Endothelial cell of umbilical vein (primary cell): ENCODE results near the gene EPHA5. TPM values are rescaled to one million over a fixed set of nuclear protein-coding genes. Genes with fewer than 3 reads are reported as not detected.

Experiments
- BruUV-seq: library from RNA; stranded (reverse); fragments of 400-500 nt; replicated peaks from 2 replicates; lab custom pipeline; 2021; lab: Mats Ljungman, UMichigan
- CTCF ChIA-PET: fragments of 300-600, 350-600 bp; sonication (Branson Sonifier 250); formaldehyde crosslinking; loops from one replicate; lab custom pipeline; 2021; ENCODE audit warnings: antibody characterized with exemption, inconsistent platforms; lab: Charles Lee
- POLR2A ChIA-PET: fragments of 300-600, 350-600 bp; sonication (Branson Sonifier 250); formaldehyde crosslinking; loops from one replicate; lab custom pipeline; 2021; ENCODE audit warnings: antibody characterized with exemption, inconsistent platforms; lab: Charles Lee
- DNase-seq: peaks from one replicate; pipeline ENCODE4 v3.0.0-alpha.2; 2011; ENCODE audit warnings: low read depth, low spot score
- FAIRE-seq: peaks from 2 replicates; lab custom pipeline; 2011; peaks lifted over from hg19 to GRCh38; lab: Jason Lieb, UNC
- H2AFZ ChIP-seq: 2 replicates; pipeline ENCODE4 v1.6.0; 2012; ENCODE audit warnings: low read depth, low read length, control low read depth, inconsistent platforms
- H3K27ac ChIP-seq: 2 replicates; pipeline ENCODE4 v1.5.1; 2011; ENCODE audit warnings: low read depth, mild to moderate bottlenecking, control low read depth, low read length, moderate library complexity; ENCODE audit not compliant: insufficient read depth
- H3K27me3 ChIP-seq, 2 experiments: 2 replicates each; pipeline versions ENCODE4 v1.6.0 to v1.6.1; 2011; ENCODE audit warnings: low read length in 2 of 2, mixed read lengths in 1 of 2; ENCODE audit not compliant: control insufficient read depth in 2 of 2, insufficient read depth in 2 of 2
- H3K36me3 ChIP-seq, 2 experiments: 2 replicates in 1 of 2; 3 replicates in 1 of 2; pipeline ENCODE4 v1.5.1; 2011; ENCODE audit warnings: low read length in 2 of 2, mild to moderate bottlenecking in 1 of 2, moderate library complexity in 1 of 2; ENCODE audit not compliant: control insufficient read depth in 2 of 2, insufficient read depth in 2 of 2; ENCODE audit errors: extremely low read depth in 1 of 2
- H3K4me1 ChIP-seq: 3 replicates; pipeline ENCODE4 v1.5.1; 2011; ENCODE audit warnings: mild to moderate bottlenecking, low read length; ENCODE audit not compliant: control insufficient read depth, insufficient read depth; ENCODE audit errors: extremely low read depth
- H3K4me2 ChIP-seq: 2 replicates; pipeline ENCODE4 v1.6.1; 2011; ENCODE audit warnings: low read length, control low read depth, mixed read lengths; ENCODE audit not compliant: insufficient read depth
- H3K4me3 ChIP-seq, 3 experiments: fragments of 200-600 bp in 1 of 3; sonication (generic), shearing (Covaris generic) in 1 of 3; replicated peaks in 1 of 3; 2 replicates each; pipeline ENCODE4 v1.5.1; 2011 to 2016; ENCODE audit warnings: control low read depth in 3 of 3, low read length in 3 of 3, mild to moderate bottlenecking in 2 of 3, inconsistent platforms in 1 of 3, low read depth in 1 of 3, moderate library complexity in 1 of 3; ENCODE audit not compliant: insufficient read depth in 1 of 3
- H3K79me2 ChIP-seq: 2 replicates; pipeline ENCODE4 v1.6.0; 2012; ENCODE audit warnings: low read length, inconsistent platforms; ENCODE audit not compliant: control insufficient read depth, insufficient read depth
- H3K9ac ChIP-seq: replicated peaks from 2 replicates; pipeline ENCODE3; 2011; ENCODE audit warnings: low read length, control low read depth; ENCODE audit not compliant: insufficient read depth; ENCODE audit errors: extremely low read depth
- H3K9me1 ChIP-seq: replicated peaks from 3 replicates; pipeline ENCODE4 v1.6.0; 2011; ENCODE audit warnings: mild to moderate bottlenecking, low read length; ENCODE audit not compliant: control insufficient read depth, insufficient read depth; ENCODE audit errors: extremely low read depth
- H3K9me3 ChIP-seq: replicated peaks from 2 replicates; pipeline ENCODE4 v1.5.1; 2012; ENCODE audit warnings: low read length, inconsistent platforms; ENCODE audit not compliant: control insufficient read depth, insufficient read depth
- H4K20me1 ChIP-seq: replicated peaks from 2 replicates; pipeline ENCODE3; 2011; ENCODE audit warnings: mild to moderate bottlenecking, low read length; ENCODE audit not compliant: control insufficient read depth, insufficient read depth; ENCODE audit errors: extremely low read depth
- EZH2 ChIP-seq: IDR thresholded peaks from 2 replicates; pipeline ENCODE4 v1.6.1; 2012; ENCODE audit warnings: borderline replicate concordance, low read depth, mild to moderate bottlenecking, moderate library complexity, low read length, inconsistent platforms; ENCODE audit not compliant: severe bottlenecking
- FOS ChIP-seq: IDR thresholded peaks from 2 replicates; pipeline ENCODE4 v1.6.1; 2011; ENCODE audit warnings: mild to moderate bottlenecking, low read length, moderate library complexity, borderline replicate concordance; ENCODE audit not compliant: insufficient read depth
- GATA2 ChIP-seq: IDR thresholded peaks from 2 replicates; pipeline ENCODE4 v1.7.0; 2011; ENCODE audit warnings: low read depth, mild to moderate bottlenecking, moderate library complexity, mixed read lengths, low read length; ENCODE audit not compliant: insufficient read length, insufficient read depth
- JUN ChIP-seq: IDR thresholded peaks from 2 replicates; pipeline ENCODE4 v1.6.1; 2011; ENCODE audit warnings: borderline replicate concordance, low read depth; ENCODE audit not compliant: insufficient read length, insufficient read depth
- MYC ChIP-seq: IDR thresholded peaks from one replicate; pipeline ENCODE4 v1.6.1; 2011; ENCODE audit warnings: mild to moderate bottlenecking, low read depth, low read length
- POLR2A ChIP-seq: IDR thresholded peaks from 2 replicates; pipeline ENCODE4 v1.6.1; 2012; ENCODE audit warnings: low read depth, mild to moderate bottlenecking, control low read depth, low read length
- dilution Hi-C: fragments of 300-500 bp; cut with MboI; formaldehyde crosslinking; loops from one replicate; pipeline ENCODE4 v1.15.0; 2019; ENCODE audit warnings: low sequenced_read_pairs; ENCODE audit not compliant: extremely low pct_ligation_motif_present
- intact Hi-C: fragments of 100-400 bp; cut with micrococcal nuclease; formaldehyde crosslinking; loops from one replicate; pipeline ENCODE4 v1.10.0; 2022
- polyA plus RNA-seq, 4 experiments: library from polyadenylated mRNA; depleted of rRNA in 3 of 4; stranded (reverse) in 3 of 4; unstranded in 1 of 4; fragments of >200 nt; gene quantifications; 2 replicates each; pipeline versions ENCODE4 v1.2.1 to v1.2.3, GENCODE V29; 2011 to 2012; ENCODE audit warnings: missing spikeins in 1 of 4
- total RNA-seq: library from RNA; stranded (reverse); gene quantifications from 2 replicates; pipeline ENCODE4 v1.2.3, GENCODE V29; 2021
- TF ChIP-seq, protein P1 (sequence below), 2 donors: IDR thresholded peaks; 1 replicate in 1 of 2; 2 replicates in 1 of 2; pipeline ENCODE4 v1.5.1; 2011; ENCODE audit warnings: low read length in 2 of 2, mild to moderate bottlenecking in 2 of 2, moderate library complexity in 2 of 2, control low read depth in 1 of 2, inconsistent platforms in 1 of 2, low read depth in 1 of 2; ENCODE audit not compliant: insufficient read depth in 1 of 2; ENCODE audit errors: extremely low read depth in 1 of 2
- TF ChIP-seq, protein P2 (sequence below): IDR thresholded peaks from 2 replicates; pipeline ENCODE4 v1.6.1; 2011; ENCODE audit not compliant: insufficient read depth, insufficient read length

Gene EPHA5
- total and polyA plus RNA-seq, 2 donors (not counting 3 experiments of a cell fraction or from before 2014, with no cell fraction given): 0.31 to 0.39 TPM

DNA sequence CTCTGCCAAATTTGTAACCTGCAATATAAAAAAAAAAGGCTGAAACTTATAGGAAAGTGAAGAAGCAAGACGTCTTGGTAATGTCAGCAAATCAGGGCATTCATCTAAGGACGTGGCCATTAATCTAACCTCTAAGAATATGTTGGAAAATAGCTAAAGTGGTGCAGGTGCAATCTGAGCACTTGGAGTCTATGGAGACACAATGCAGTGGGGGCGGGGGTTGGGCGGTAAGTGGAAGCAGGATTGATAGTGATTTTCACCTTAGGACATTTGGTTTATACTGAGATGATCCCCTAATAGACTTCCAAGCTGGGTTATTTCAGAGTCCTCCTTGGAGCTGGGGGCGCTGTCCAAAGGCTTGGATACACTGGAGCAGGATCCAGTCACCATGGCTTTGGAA lies 283.4 kb downstream of the EPHA5 start:
- no peak overlapping the region for H2AFZ ChIP-seq
- dilution Hi-C loops: no loop called here
- H3K9me3 ChIP-seq: no peaks in the 10 kb centered on the region

More for the DNA sequence above, 283.4 kb downstream of the EPHA5 start:
- no peak overlapping the region for H3K4me2 ChIP-seq
- ChIA-PET CTCF (interaction anchor here (1.1 kb wide), 1 partner anchor 13 kb away, joined by 3 read pairs; no protein-coding TSS in a partner anchor), POLR2A (no interaction called here)
- TF ChIP-seq FOS (no peak), MYC (no peak), GATA2 (no peak), EZH2 (no peak), JUN (no peak), POLR2A (no peak)
- TF ChIP-seq, protein P1, sequence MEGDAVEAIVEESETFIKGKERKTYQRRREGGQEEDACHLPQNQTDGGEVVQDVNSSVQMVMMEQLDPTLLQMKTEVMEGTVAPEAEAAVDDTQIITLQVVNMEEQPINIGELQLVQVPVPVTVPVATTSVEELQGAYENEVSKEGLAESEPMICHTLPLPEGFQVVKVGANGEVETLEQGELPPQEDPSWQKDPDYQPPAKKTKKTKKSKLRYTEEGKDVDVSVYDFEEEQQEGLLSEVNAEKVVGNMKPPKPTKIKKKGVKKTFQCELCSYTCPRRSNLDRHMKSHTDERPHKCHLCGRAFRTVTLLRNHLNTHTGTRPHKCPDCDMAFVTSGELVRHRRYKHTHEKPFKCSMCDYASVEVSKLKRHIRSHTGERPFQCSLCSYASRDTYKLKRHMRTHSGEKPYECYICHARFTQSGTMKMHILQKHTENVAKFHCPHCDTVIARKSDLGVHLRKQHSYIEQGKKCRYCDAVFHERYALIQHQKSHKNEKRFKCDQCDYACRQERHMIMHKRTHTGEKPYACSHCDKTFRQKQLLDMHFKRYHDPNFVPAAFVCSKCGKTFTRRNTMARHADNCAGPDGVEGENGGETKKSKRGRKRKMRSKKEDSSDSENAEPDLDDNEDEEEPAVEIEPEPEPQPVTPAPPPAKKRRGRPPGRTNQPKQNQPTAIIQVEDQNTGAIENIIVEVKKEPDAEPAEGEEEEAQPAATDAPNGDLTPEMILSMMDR (IDR thresholded peaks at IDR 0.05; ENCODE audit: extremely low read depth in 1 of 2, insufficient read depth in 1 of 2, low read depth in 1 of 2, low read length in 2 of 2): no peak
- TF ChIP-seq, protein P2, sequence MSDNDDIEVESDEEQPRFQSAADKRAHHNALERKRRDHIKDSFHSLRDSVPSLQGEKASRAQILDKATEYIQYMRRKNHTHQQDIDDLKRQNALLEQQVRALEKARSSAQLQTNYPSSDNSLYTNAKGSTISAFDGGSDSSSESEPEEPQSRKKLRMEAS: no peak
- H4K20me1 ChIP-seq: no peaks in the 10 kb centered on the region
- H3K36me3 ChIP-seq: no peaks in the 10 kb centered on the region
- H3K27ac ChIP-seq: no peak overlapping the region
- H3K9ac ChIP-seq: no peak overlapping the region
- intact Hi-C loops: no loop called here
- no peaks in the 10 kb centered on the region for H3K9me1 ChIP-seq
- FAIRE-seq (no peak), DNase-seq (no peak)
- H3K27me3 ChIP-seq: no peaks in the 10 kb centered on the region
- no TSS peak for BruUV-seq
- H3K4me3 ChIP-seq: no peak overlapping the region
- peaks cover 15% of the 10 kb centered on the region for H3K4me1 ChIP-seq
- no peaks in the 10 kb centered on the region for H3K79me2 ChIP-seq
